ENCODE results near the gene DHRS12. TPM values are rescaled to one million over a fixed set of nuclear protein-coding genes. Genes with fewer than 3 reads are reported as not detected.

DHRS12 gene
- total and polyA plus RNA-seq, 2 donors from 2014 or later: 20.4 to 36.1 TPM

- TF ChIP-seq, protein P1, sequence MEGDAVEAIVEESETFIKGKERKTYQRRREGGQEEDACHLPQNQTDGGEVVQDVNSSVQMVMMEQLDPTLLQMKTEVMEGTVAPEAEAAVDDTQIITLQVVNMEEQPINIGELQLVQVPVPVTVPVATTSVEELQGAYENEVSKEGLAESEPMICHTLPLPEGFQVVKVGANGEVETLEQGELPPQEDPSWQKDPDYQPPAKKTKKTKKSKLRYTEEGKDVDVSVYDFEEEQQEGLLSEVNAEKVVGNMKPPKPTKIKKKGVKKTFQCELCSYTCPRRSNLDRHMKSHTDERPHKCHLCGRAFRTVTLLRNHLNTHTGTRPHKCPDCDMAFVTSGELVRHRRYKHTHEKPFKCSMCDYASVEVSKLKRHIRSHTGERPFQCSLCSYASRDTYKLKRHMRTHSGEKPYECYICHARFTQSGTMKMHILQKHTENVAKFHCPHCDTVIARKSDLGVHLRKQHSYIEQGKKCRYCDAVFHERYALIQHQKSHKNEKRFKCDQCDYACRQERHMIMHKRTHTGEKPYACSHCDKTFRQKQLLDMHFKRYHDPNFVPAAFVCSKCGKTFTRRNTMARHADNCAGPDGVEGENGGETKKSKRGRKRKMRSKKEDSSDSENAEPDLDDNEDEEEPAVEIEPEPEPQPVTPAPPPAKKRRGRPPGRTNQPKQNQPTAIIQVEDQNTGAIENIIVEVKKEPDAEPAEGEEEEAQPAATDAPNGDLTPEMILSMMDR (IDR thresholded peaks at IDR 0.05; ENCODE audit: borderline replicate concordance, extremely low read depth, insufficient read depth): no peak
- DNase-seq (no peak), FAIRE-seq (no peak)
- Histone ChIP-seq H3K4me3 (ENCODE audit: low read length in 3 of 3) (no peak overlapping the region), H3K4me1 (ENCODE audit: control insufficient read depth in 2 of 3, insufficient read depth in 2 of 3, low read depth in 1 of 3, low read length in 3 of 3) (peaks cover 0 to 7% (median 0%) of the 10 kb centered on the region in 3 donors), H3K36me3 (ENCODE audit: control insufficient read depth in 2 of 3, insufficient read depth in 3 of 3, low read length in 3 of 3) (peaks cover 0 to 12% (median 7%) of the 10 kb centered on the region in 3 donors), H3K9ac (ENCODE audit: low read length in 3 of 3) (no peak overlapping the region), H3K9me3 (ENCODE audit: control insufficient read depth in 2 of 3, insufficient read depth in 1 of 3, low read length in 3 of 3) (no peaks in the 10 kb centered on the region), H3K27ac (ENCODE audit: low read depth in 2 of 2, low read length in 2 of 2) (no peak overlapping the region), H3K27me3 (ENCODE audit: control insufficient read depth, insufficient read depth, low read length) (no peaks in the 10 kb centered on the region)
- intact Hi-C loops (cut with DNase I): no loop called here
Observed at GRCh38 chr13:51724721-51725120, 79.2 kb downstream of the DHRS12 start.

- no peak for DNase-seq
- Histone ChIP-seq H3K4me3 (ENCODE audit: low read length in 3 of 3) (no peak overlapping the region), H3K27ac (ENCODE audit: low read depth in 2 of 2, low read length in 2 of 2) (no peak overlapping the region), H3K27me3 (ENCODE audit: control insufficient read depth, insufficient read depth, low read length) (no peaks in the 10 kb centered on the region), H3K9ac (ENCODE audit: low read length in 3 of 3) (no peak overlapping the region), H3K9me3 (ENCODE audit: control insufficient read depth in 2 of 3, insufficient read depth in 1 of 3, low read length in 3 of 3) (no peaks in the 10 kb centered on the region), H3K4me1 (ENCODE audit: control insufficient read depth in 2 of 3, insufficient read depth in 2 of 3, low read depth in 1 of 3, low read length in 3 of 3) (peaks cover 0 to 6% (median 0%) of the 10 kb centered on the region in 3 donors), H3K36me3 (ENCODE audit: control insufficient read depth in 2 of 3, insufficient read depth in 3 of 3, low read length in 3 of 3) (peaks cover 0 to 12% (median 4%) of the 10 kb centered on the region in 3 donors)
- no peak for FAIRE-seq
- intact Hi-C loops (cut with DNase I): no loop called here
- TF ChIP-seq, protein P1 (IDR thresholded peaks at IDR 0.05; ENCODE audit: borderline replicate concordance, extremely low read depth, insufficient read depth): no peak
Observed at GRCh38 chr13:51723529-51723928, 80.4 kb downstream of the DHRS12 start.

DNA sequence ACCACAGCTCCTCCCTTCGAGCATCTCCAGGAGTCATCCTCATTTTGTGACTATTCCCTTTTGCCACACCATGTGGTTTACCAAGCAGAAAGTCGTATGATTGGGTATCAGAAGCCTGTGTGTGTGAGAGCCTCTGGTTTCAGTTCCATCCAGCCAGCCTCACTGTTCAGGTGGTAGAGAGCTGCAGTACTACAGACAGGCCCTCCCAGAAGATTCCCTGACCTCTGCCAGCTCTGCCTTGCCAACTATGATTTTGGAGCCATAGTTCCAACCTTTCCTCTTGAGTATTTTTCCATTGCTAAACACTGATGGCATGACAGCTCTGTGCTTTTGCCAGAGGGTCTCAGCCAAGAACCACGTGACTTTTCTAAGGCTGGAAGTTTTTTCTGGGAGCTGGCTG is 82.5 kb downstream of the DHRS12 start:
- TF ChIP-seq, protein P1 (IDR thresholded peaks at IDR 0.05; ENCODE audit: borderline replicate concordance, extremely low read depth, insufficient read depth): no peak
- Histone ChIP-seq H3K27ac (ENCODE audit: low read depth in 2 of 2, low read length in 2 of 2) (no peak overlapping the region), H3K27me3 (ENCODE audit: control insufficient read depth, insufficient read depth, low read length) (no peaks in the 10 kb centered on the region), H3K9ac (ENCODE audit: low read length in 3 of 3) (no peak overlapping the region), H3K4me1 (ENCODE audit: control insufficient read depth in 2 of 3, insufficient read depth in 2 of 3, low read depth in 1 of 3, low read length in 3 of 3) (no peaks in the 10 kb centered on the region), H3K4me3 (ENCODE audit: low read length in 3 of 3) (no peak overlapping the region), H3K36me3 (ENCODE audit: control insufficient read depth in 2 of 3, insufficient read depth in 3 of 3, low read length in 3 of 3) (peaks cover 0 to 12% (median 0%) of the 10 kb centered on the region in 3 donors), H3K9me3 (ENCODE audit: control insufficient read depth in 2 of 3, insufficient read depth in 1 of 3, low read length in 3 of 3) (no peaks in the 10 kb centered on the region)
- FAIRE-seq (no peak), DNase-seq (no peak)
- intact Hi-C loops (cut with DNase I): no loop called here

- H3K9ac ChIP-seq (ENCODE audit: low read length in 3 of 3): no peak overlapping the region
- DNase-seq (peak in 2 of 5 donors; percentile 30 to 52), FAIRE-seq (no peak)
- H3K36me3 ChIP-seq (ENCODE audit: control insufficient read depth in 2 of 3, insufficient read depth in 3 of 3, low read length in 3 of 3): peaks cover 0 to 9% (median 0%) of the 10 kb centered on the region in 3 donors
- H3K4me1 ChIP-seq (ENCODE audit: control insufficient read depth in 2 of 3, insufficient read depth in 2 of 3, low read depth in 1 of 3, low read length in 3 of 3): no peaks in the 10 kb centered on the region
- TF ChIP-seq, protein P1 (IDR thresholded peaks at IDR 0.05; ENCODE audit: borderline replicate concordance, extremely low read depth, insufficient read depth): no peak
- no peaks in the 10 kb centered on the region for H3K27me3 ChIP-seq (ENCODE audit: control insufficient read depth, insufficient read depth, low read length)
- H3K4me3 ChIP-seq (ENCODE audit: low read length in 3 of 3): no peak overlapping the region
- no peaks in the 10 kb centered on the region for H3K9me3 ChIP-seq (ENCODE audit: control insufficient read depth in 2 of 3, insufficient read depth in 1 of 3, low read length in 3 of 3)
- H3K27ac ChIP-seq (ENCODE audit: low read depth in 2 of 2, low read length in 2 of 2): no peak overlapping the region
- intact Hi-C loops (cut with DNase I): no loop called here
Observed at GRCh38 chr13:51719394-51719793, 84.6 kb downstream of the DHRS12 start.

All from kidney (tissue), 14 donors.